Renal cortex interstitium (tissue), 11 donors: ENCODE measurements around the gene UNC5C. TPM values are rescaled to one million over a fixed set of nuclear protein-coding genes. Genes with fewer than 3 reads are reported as not detected.

Experiments used
- DNase-seq, 11 donors: peaks; one replicate each; pipeline ENCODE4 v3.0.0-alpha.2; 2013; ENCODE audit warnings: low read depth in 9 of 11, low spot score in 4 of 11; ENCODE audit errors: extremely low read depth in 1 of 11
- polyA plus RNA-seq, 3 donors: library from polyadenylated mRNA; unstranded; fragments of 120-200 nt; gene quantifications; one replicate each; pipeline ENCODE4 v1.2.1, GENCODE V29; 2013; ENCODE audit not compliant: insufficient read length in 3 of 3

Gene UNC5C
- polyA plus RNA-seq, 3 donors: 34.1 to 43.8 (median 41.3) TPM

DNA sequence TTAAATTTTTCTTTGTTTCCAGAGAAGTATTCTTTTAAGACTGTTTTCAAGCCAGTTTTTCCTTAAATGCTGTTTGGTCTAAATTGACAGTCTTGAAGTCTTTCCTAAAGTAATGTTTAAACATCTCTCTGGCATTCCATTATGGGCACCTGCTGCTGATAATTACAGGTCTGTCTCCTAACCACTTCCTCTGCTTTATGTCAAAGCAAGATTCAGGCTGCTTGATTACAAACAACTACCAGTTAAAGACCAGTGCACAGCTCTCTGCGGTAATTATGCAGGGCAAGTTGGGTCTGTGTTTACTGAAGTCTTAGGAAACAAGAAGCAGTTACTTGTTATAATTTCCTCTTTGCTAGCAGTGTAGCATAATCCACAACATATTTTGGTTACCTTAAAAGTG lies 17.6 kb downstream of the UNC5C start:
- DNase-seq: no peak

DNA sequence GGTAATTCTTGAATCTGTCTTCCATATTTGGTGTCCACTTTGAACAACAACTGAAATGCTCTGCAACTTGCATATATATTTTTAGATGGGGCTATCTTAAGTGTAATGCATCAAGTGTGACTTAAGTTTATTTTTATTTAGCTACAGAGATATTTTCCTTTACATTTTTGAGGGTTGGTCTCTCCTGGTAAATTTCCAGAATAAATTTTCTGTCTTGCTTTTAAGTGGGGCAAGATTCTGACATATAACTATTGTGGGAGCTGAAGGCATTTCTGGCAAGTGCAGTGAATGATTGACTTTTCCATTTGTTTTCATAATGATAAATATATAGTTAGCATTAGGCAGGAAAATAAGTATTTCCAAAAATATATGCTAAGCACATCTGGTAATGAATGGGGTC lies 18.8 kb downstream of the UNC5C start:
- no peak for DNase-seq

DNA sequence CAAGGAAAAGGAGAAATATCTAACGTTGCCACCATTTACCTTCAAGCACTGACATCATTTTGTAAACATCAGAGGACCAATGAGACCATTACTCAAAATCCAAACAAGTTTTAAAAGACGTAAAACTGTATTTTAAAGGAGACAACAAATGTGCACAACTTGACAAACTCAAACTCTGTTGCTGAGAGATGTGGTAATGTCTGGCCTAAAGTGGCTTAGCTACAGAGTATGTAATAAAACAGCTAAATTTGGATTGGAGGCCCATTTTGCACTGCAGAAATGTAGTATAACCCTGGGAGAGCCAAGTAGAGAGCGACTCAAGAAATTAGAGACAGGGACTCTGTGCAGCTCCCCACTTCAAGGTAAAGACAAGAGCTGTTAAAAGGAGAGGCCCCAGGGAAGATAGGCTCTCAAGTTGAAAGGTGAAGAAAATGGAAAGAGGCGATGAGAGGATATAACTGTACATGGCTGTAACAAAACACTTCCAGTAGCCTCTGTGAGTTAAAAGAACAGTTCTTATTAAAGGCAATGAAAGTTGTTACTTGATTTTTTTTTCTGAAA lies 20.3 kb downstream of the UNC5C start:
- DNase-seq: no peak

DNA sequence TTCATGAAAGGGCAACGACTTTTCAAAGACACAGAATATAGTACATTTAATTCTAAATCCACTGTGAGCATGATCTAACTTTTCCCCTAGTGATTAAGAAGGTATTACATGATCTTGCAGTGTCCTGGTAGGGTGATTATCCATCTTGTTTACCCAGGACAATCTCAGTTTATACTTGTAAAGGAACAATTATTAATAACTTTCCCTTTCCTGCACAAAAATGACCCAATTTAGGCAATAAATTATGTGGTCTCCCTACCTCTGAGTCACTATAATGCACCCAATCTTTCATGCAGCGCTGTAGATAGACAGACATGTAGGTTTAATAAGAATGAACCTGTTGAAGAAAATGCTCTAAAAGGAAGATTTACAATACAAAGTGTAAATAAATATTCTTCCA lies 22.7 kb downstream of the UNC5C start:
- DNase-seq: no peak

DNA sequence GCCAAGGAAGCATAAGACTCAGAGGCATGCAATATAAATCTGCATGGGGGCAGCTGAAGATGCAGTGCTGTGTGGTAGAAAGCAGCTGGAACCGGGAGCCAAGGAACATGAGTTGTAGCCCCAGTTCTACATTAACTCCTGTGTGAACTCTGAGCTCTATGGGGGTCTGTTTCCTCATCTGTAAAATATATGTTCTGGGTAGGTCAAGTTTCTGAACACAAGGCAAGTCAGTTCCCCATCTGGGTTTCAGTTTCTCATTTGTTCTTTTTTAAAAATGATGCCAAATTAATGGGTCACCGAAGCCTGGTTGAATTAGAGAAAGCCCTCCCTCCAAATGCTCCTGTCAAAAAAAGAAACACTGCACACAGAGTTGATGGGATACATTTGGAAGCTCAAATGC lies 24.0 kb downstream of the UNC5C start:
- no peak for DNase-seq

DNA sequence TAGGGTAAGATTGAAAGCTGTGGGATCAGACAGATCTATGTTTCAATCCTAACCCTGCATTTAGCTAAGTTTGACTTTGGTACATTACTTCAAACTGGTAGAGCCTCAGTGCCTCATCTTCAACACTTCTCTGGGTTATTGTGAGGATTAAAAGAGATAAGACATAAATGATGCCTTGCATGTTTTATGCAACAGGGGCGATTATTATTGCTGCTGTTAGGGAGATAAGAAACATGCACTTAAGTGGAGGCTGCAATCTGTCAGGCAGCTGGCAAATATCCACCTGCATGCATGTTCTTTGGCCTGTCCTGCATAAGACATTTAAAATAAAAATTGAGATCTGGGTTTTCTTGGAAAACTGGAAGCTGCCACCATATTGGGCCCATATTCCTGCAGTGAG lies 24.6 kb downstream of the UNC5C start:
- no peak for DNase-seq

DNA sequence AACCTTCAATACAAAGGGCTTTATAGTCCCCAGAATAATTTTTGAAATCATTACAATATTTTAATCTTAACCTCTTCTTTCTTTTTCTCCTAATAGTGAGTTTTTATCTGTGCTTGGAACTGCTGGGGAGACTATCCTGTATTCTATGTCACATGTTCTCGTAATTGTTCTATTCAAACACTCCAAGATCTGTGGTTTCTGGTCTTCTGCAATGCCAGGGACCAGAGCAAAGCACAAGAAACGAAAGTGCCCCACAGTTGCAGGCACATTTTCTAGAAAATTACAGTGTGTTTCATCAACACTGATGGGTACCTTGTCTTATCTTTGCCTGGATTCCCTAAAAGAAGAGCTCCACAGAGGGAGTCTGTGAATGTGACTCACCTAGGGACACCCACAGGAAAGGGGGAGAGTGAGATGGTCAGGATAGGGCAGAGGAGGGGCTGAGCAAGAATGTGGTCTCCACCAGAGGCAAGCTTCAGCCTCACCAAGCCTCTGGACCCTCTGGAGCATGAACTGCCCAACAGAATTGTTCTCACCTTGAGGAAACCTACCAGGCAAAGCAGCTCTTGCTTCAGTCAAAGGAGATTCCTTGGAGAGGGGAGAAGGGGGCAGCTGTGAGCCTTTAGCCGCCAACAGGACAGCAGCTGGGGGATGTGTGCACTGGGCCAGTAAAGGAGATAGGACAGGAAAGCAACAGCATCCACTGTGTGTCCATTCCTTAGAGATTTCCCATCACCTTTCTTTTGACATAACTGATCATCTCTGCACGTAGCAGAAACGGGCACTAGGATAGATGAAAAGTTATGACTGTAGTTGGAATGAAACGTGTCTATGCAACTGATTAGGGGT lies 25.9 kb downstream of the UNC5C start:
- DNase-seq: no peak

DNA sequence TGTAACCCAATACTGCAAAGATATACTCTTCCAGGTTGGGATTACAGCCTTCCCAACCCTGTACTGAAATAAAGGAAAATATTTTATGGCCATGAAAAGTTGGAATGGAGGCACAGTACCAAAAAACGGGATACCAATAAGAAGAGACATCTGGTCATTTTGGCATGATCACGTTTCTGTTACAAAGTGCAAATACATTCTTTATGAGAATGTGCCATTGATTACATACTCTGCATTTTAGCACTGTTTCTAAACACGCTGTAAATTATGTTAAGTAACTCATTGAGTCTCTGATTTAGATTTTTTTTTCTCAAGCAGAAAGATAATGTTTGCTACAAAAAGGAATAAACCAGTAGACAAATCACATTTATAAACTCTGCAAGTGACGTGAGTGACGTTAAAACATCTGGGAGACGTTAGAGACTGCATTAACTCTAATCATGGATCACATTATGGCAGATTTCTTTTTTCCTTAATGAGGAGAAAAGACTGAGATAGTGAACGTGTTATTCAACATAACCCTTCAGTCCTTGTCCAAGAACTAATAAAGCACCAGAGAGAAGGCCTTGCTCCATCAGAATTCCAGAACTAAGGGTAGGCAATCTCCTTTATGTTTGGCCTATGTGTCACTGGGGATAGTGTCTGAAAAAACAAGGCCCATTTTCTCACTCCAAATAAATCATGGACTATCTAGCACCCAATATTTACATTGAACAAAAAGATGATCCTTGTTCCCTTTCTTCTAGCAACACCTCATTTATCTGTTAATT lies 31.0 kb downstream of the UNC5C start:
- DNase-seq: no peak

DNA sequence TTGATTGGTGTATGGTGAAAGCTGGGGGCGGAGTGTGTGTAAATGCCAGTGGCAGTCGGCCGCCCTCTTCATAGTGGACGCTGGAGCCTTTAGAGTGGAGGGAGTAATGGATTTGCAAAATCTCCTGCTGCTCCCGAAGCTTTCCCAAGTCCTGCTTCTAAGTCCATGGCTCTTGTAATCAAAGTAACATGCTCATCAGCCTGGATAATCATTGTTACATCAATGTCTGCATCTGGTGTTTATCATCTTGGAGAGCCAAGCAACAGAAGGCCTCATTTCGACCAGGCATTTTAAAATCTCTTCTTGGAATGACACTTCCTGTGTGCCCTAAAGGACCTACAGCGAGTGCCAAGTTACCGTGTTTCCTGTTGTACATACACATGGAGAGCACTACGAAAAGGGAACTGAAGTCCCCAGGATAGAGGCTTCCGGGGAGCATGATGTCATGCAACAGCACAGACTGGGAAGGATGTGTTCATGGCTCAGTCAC lies 32.2 kb downstream of the UNC5C start:
- DNase-seq: no peak

DNA sequence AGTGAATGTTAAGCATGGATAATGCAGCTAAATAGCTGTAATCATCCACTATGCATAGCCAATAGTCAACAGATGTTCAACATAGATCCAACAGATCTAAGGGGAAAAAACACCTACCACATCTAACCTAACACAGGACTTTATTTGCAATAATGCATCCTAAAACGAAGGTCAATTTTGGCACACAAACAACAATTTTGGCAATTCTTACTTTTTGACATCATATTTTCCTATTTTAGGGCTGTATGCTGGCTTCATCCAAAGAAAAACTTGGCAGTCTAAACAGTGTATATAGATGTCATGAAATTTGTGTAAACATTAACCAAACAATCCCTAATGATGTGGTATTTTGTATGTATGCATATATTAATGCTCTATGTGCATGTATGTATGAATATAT lies 33.2 kb downstream of the UNC5C start:
- DNase-seq: no peak

DNA sequence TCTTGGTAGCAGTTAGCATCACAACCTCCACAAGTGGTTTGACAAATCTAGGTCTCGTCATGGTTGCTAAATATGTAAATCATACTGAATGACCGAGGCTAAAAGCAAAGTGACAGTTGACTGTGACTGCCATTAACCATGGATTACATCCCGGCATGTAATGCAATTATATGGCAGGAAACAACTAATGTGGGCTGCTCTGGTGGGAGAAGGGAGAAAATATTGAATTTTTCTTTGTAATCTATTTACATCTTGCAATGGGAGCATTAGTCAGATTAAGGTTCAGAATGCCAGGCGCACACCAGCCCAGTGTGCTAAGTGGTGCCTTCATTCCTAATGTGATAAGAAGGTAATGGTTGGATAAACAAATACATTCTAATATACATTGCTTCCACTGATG lies 35.8 kb downstream of the UNC5C start:
- no peak for DNase-seq

DNA sequence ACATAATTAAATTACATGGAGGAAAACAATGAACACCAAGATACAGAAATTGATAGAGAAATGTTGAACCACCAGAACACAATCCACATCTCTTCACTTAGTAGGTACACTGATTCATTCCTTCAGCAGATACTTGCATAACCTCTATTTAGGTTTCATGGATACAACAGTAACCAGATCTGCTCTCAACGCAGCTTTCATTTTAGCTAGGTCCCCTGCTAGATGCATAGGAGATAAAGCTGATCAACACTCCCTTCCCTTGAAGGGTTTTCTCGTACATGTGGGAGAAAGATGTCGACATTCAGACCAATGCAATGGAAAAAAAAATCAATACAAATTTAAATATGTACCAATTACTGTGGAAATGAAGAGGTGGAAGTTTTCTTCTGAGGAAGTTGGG lies 37.3 kb downstream of the UNC5C start:
- DNase-seq: no peak

DNA sequence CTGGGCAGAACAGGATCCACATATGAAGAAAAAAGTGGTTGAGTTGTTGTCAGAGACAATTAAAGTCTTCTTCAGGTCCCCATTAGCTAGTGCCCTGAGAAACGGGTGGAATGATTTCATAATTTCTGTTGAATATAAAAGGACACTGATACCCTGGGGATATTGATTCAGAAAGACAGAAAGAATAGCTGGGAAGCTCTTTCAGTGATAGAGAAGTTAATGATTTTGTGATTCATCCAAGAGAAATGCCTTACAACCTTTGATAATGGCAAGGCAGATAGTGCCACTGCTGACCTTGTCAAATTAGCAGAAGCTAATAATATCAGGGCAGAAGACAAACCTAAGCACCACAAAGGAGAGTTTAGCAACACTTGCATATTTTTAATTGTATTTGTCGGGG lies 37.9 kb downstream of the UNC5C start:
- DNase-seq: no peak

DNA sequence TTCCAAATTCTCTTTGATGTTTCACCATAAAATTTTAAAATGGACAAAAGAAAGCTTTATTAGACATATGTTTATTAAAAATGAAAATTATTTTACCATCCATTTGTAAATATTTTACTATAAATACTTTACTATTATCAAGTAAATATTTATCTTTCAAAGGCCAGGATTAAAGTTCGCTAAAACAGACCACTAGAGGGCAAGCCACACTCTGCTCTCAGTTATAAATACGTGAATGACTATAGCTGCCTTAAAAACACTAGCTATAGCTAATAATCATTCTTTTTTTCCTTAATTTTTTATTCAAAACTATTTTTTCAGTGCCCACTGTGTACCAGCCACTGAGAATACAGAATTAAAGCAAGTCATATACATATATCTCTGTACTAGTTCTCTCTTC lies 38.6 kb downstream of the UNC5C start:
- DNase-seq: no peak

DNA sequence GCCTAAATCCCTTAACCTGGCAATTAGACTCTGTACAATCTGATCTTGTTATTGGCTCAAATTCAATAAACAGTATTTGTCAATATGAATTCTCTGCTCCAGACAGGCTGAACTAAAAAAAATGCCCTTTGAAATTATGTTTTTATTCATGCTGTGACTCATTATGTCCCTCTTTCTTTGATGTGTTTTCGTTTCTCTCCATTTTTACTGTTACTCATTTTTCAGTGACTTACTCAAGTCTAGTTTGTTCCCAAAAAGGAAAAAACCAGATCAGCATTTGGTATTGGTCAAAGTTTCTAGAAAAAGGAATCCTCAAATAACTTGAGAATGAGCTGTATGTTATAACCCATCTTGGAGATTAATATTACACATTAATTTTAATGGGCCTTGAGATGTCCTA lies 40.4 kb downstream of the UNC5C start:
- DNase-seq: no peak

DNA sequence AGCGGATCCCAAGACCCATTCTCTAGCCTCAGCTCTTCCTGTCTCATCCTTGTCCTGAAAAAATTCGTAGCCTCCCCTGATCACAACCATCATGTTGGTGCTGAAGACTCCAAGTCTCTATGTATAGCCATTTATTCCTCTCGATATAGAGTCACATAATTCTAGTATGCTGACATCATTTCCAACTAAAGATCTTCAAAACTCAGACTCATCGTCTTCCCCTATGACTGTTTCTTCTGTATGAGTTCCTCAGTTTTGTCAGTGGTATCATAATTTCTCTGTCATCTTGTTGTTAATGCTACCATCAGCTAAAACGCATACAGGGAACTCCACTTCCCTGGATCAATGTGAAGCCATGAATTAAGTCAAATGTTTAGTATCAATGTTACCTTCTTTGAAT lies 41.2 kb downstream of the UNC5C start:
- no peak for DNase-seq

DNA sequence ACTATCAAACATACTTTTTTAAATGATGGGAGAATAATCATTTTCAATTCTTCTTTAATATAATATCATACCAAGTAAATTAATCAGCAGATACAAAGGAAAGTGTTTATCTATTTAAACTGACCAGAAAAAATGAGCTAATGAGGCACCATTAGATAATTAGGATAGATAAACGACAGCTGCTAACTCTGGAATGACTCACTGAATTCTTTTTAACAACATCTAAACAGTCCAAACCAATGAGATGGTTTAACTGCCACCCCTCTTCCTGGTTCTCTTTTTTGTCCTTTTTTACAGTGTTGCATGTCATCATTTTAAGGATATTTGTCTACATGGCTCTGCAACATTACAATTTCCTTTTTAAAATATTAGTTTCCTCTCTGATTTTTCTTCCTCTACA lies 41.6 kb downstream of the UNC5C start:
- DNase-seq: no peak

DNA sequence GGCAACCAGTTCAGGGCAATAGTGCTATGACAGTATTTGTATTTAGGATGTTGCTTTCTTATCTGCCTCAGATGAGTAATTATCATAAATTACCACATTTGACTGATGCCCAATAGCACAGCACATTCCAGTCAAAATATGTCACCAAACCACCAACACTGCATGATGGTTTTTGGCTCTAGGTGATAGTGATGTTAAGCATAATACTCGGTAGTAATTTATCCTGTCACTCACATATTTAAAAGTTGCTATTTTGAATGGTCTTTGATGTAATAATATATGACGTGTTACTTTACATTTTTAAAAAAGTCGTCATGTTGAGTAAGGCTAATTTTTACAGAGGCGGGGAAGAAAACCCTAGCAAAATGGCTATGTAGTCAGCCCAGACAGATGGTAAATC lies 42.5 kb downstream of the UNC5C start:
- no peak for DNase-seq

DNA sequence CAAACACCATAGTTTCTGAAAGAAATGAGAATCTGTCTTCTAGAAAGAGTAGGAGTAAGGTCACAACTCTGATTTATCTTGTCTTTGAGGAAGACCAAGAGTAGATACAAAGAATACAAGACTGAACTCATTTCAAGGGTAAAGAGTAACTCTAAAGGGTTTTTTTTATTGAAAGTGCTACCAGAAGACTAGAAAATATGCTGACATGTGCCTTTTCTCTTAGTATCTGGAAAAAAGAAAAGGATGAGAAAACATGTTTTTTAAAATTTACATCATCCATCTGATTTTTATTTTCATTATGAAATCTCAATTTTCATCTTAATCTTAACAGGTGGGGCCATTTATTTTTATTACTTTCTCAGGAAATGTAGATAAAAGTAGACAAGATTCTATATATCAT lies 43.0 kb downstream of the UNC5C start:
- DNase-seq: no peak

DNA sequence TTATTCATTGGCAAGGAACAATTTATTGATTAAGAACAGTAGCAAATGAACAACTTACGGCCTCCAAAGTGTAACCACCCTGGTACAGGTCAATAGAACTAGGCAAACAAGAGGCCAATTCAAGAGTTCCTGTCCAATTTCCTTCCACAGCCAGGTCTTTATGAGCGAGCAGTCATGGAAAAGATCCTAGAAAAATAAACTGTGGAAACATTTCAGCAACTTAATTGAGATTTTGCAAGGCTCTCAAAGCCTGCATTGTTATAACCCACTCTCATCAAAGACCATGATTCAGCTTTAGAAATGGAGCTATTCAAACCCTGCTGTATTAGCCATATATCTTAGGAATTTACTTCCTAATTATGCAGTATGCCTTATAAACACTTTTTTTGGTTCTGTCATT lies 43.6 kb downstream of the UNC5C start:
- DNase-seq: no peak
